Peyer's patch (tissue), 4 donors: ENCODE measurements around the gene DPEP3. TPM values are rescaled to one million over a fixed set of nuclear protein-coding genes. Genes with fewer than 3 reads are reported as not detected.

Source experiments
- DNase-seq, 3 donors: peaks; one replicate each; pipeline ENCODE4 v3.0.0-alpha.2; 2017 to 2019
- H3K27ac ChIP-seq, 4 donors: fragments of 200-600 bp; sonication (generic); one replicate each; pipeline ENCODE4 v1.5.1; 2016 to 2019
- H3K27me3 ChIP-seq, 2 donors: fragments of 200-600 bp; sonication (generic); one replicate each; pipeline ENCODE4 v1.5.1; 2019
- H3K36me3 ChIP-seq, 3 donors: fragments of 200-600 bp; sonication (generic); one replicate each; pipeline ENCODE4 v1.5.1; 2016 to 2019
- H3K4me1 ChIP-seq, 4 donors: fragments of 200-600 bp; sonication (generic); one replicate each; pipeline ENCODE4 v1.5.1; 2016 to 2019
- H3K4me3 ChIP-seq, 4 donors: fragments of 200-600 bp; sonication (generic); 1 replicate in 3 of 4; 2 replicates in 1 of 4; pipeline ENCODE4 v1.5.1; 2016 to 2019; ENCODE audit warnings: mild to moderate bottlenecking in 1 of 4
- H3K9me3 ChIP-seq, 4 donors: fragments of 200-600 bp; sonication (generic); one replicate each; pipeline ENCODE4 v1.5.1; 2016 to 2019; ENCODE audit warnings: mild to moderate bottlenecking in 1 of 4
- POLR2A ChIP-seq, 2 donors: fragments of 450-650 bp; IDR thresholded peaks; one replicate each; pipeline ENCODE4 v1.5.1; 2017; ENCODE audit warnings: antibody characterized with exemption in 2 of 2, mild to moderate bottlenecking in 2 of 2, moderate library complexity in 2 of 2
- small RNA-seq, 2 donors: library from RNA; depleted of rRNA; stranded (forward); fragments of <200 nt; gene quantifications; one replicate each; pipeline ENCODE3, GENCODE V24; 2016
- total RNA-seq, 4 donors: library from RNA; depleted of rRNA; stranded (reverse); fragments of >200 nt; gene quantifications; one replicate each; pipeline ENCODE4 v1.1.0, GENCODE V29; 2016
- TF ChIP-seq, protein P1 (sequence below), 6 experiments: fragments of 450-650 bp in 4 of 6; fragments of 200-600 bp in 2 of 6; sonication (generic) in 1 of 6; IDR thresholded peaks; one replicate each; pipeline ENCODE4 v1.5.1; 2017 to 2019; ENCODE audit warnings: antibody characterized with exemption in 6 of 6, mild to moderate bottlenecking in 3 of 6, moderate library complexity in 1 of 6

The DPEP3 gene
- total RNA-seq, 4 donors from 2014 or later = not detected

DNA sequence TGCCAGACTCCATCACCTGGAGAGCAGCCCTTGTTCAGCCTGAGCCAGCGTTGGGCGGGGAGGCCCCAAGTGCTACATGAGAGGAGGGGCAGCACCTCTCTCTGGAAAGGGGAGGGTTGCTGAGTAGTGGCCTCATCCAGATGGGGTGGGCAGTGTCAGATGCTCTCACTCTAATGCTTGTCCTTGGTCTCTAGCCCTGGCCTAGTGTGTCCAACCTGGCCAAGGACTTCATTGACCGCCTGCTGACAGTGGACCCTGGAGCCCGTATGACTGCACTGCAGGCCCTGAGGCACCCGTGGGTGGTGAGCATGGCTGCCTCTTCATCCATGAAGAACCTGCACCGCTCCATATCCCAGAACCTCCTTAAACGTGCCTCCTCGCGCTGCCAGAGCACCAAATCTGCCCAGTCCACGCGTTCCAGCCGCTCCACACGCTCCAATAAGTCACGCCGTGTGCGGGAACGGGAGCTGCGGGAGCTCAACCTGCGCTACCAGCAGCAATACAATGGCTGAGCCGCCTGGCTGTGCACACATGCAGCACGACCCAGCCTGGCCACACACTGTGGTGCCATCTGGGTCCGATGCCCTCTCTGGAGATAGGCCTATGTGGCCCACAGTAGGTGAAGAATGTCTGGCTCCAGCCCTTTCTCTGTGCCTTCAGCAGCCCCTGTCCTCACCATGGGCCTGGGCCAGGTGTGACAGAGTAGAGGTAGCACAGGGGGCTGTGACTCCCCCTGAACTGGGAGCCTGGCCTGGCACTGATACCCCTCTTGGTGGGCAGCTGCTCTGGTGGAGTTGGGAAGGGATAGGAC lies 53.0 kb downstream of the DPEP3 start:
- H3K27ac ChIP-seq = no peak overlapping the region
- H3K9me3 ChIP-seq = no peaks in the 10 kb centered on the region
- TF ChIP-seq, protein P1, sequence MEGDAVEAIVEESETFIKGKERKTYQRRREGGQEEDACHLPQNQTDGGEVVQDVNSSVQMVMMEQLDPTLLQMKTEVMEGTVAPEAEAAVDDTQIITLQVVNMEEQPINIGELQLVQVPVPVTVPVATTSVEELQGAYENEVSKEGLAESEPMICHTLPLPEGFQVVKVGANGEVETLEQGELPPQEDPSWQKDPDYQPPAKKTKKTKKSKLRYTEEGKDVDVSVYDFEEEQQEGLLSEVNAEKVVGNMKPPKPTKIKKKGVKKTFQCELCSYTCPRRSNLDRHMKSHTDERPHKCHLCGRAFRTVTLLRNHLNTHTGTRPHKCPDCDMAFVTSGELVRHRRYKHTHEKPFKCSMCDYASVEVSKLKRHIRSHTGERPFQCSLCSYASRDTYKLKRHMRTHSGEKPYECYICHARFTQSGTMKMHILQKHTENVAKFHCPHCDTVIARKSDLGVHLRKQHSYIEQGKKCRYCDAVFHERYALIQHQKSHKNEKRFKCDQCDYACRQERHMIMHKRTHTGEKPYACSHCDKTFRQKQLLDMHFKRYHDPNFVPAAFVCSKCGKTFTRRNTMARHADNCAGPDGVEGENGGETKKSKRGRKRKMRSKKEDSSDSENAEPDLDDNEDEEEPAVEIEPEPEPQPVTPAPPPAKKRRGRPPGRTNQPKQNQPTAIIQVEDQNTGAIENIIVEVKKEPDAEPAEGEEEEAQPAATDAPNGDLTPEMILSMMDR (IDR thresholded peaks at IDR 0.05) = no peak
- TF ChIP-seq POLR2A (IDR thresholded peaks at IDR 0.05) = no peak
- H3K4me3 ChIP-seq = no peak overlapping the region
- DNase-seq = no peak
- H3K36me3 ChIP-seq = peaks cover 0 to 57% (median 0%) of the 10 kb centered on the region in 3 donors
- peaks cover 0 to 4% (median 0%) of the 10 kb centered on the region in 4 donors for H3K4me1 ChIP-seq
- no peaks in the 10 kb centered on the region for H3K27me3 ChIP-seq

- DNase-seq = no peak
- no peaks in the 10 kb centered on the region for H3K9me3 ChIP-seq
- no peak overlapping the region for H3K4me3 ChIP-seq
- H3K27me3 ChIP-seq = no peaks in the 10 kb centered on the region
- peaks cover 0 to 4% (median 0%) of the 10 kb centered on the region in 4 donors for H3K4me1 ChIP-seq
- no peak for TF ChIP-seq POLR2A (IDR thresholded peaks at IDR 0.05)
- TF ChIP-seq, protein P1 (IDR thresholded peaks at IDR 0.05) = peak in 1 of 6 experiments; percentile 9
- peak overlapping the region in 1 of 4 donors; percentile 46 for H3K27ac ChIP-seq
- H3K36me3 ChIP-seq = peaks cover 0 to 48% (median 0%) of the 10 kb centered on the region in 3 donors
These were observed 54.0 kb downstream of the DPEP3 start for GRCh38 chr16:67926181-67926750.

Small RNAs within 50 kb of the gene (small RNA-seq; reads per million reads assigned to genes)
- 0 reads per million in 2 donors for gene RNU6-359P

Other genes with a start within 250 kb of the DPEP3 start
- 10 to 100 TPM; 15.2 to 29.9 (median 24.0) TPM for gene RANBP10, start 173.9 kb downstream of the DPEP3 start, total RNA-seq
- gene TSNAXIP1, start 173.6 kb downstream of the DPEP3 start, total RNA-seq = 1 to 10 TPM in 1 of 4 donors, under 1 TPM in 2, not detected in 1; 0.35 to 7.4 (median 0.94) TPM
- 10 to 100 TPM; 23.9 to 38.2 (median 31.7) TPM for gene THAP11, start 138.2 kb downstream of the DPEP3 start, total RNA-seq
- gene NUTF2, start 133.6 kb downstream of the DPEP3 start, total RNA-seq = 10 to 100 TPM; 55.5 to 82.5 (median 69.1) TPM
- 100 to 1,000 TPM in 2 of 4 donors, 10 to 100 TPM in 2; 64.8 to 138 (median 94.6) TPM for gene CENPT, start 132.8 kb downstream of the DPEP3 start, total RNA-seq
- gene EDC4, start 107.4 kb downstream of the DPEP3 start, total RNA-seq = 100 to 1,000 TPM in 2 of 4 donors, 10 to 100 TPM in 2; 94.2 to 154 (median 114) TPM
- 10 to 100 TPM in 1 of 4 donors, not detected in 3; 10.0 TPM for gene NRN1L, start 95.6 kb downstream of the DPEP3 start, total RNA-seq
- 10 to 100 TPM; 26.4 to 60.2 (median 35.5) TPM for gene PSKH1, start 87.2 kb downstream of the DPEP3 start, total RNA-seq
- gene CTRL, start 48.6 kb downstream of the DPEP3 start, total RNA-seq = 1 to 10 TPM; 2.4 to 5.3 (median 3.8) TPM
- gene PSMB10, start 43.6 kb downstream of the DPEP3 start, total RNA-seq = 100 to 1,000 TPM in 1 of 4 donors, 10 to 100 TPM in 3; 62.0 to 106 (median 79.9) TPM
- 10 to 100 TPM in 1 of 4 donors, 1 to 10 TPM in 3; 3.6 to 19.0 (median 4.6) TPM for gene LCAT, start 36.4 kb downstream of the DPEP3 start, total RNA-seq
- gene SLC12A4, start 11.9 kb downstream of the DPEP3 start, total RNA-seq = 10 to 100 TPM; 10.7 to 83.3 (median 33.6) TPM
- gene DPEP2, start 19.0 kb upstream of the DPEP3 start, total RNA-seq = 10 to 100 TPM in 2 of 4 donors, 1 to 10 TPM in 2; 1.1 to 12.4 (median 6.6) TPM
- gene DPEP2NB, start 35.4 kb upstream of the DPEP3 start, total RNA-seq = not detected
- gene DDX28, start 42.7 kb upstream of the DPEP3 start, total RNA-seq = 1 to 10 TPM; 3.4 to 6.7 (median 4.1) TPM
- 10 to 100 TPM; 15.3 to 38.8 (median 21.2) TPM for gene DUS2, start 42.8 kb upstream of the DPEP3 start, total RNA-seq
- 10 to 100 TPM; 40.5 to 72.0 (median 61.0) TPM for gene NFATC3, start 104.9 kb upstream of the DPEP3 start, total RNA-seq